GM19397 (cell line): ENCODE data around the gene PRR16.

Source experiments
- ATAC-seq: cut with Tn5 transposase; IDR thresholded peaks from one replicate; pipeline ENCODE4 v1.9.1; 2021; ENCODE audit warnings: mild to moderate bottlenecking, moderate library complexity; ENCODE audit not compliant: unreplicated experiment

The PRR16 gene

DNA sequence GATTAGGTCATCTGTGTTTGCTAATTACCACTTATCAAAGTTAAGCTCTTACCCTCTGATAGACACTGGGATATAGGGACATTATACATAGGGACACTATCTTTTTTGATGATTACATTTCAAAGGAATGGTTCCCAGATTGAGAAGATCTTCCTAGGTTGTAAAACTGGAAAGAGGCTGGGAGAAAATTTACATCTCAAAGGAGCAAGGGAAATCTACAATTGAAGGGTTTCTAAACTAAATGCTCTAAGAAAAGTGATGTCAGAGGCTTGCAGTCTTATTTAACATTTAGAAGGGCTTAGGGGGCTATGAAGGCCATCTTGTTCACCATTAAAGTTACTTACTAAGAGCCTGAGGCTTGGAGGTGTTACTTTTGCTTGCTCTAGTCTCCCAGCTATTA, 242.8 kb downstream of the PRR16 start:
- no peak for ATAC-seq

DNA sequence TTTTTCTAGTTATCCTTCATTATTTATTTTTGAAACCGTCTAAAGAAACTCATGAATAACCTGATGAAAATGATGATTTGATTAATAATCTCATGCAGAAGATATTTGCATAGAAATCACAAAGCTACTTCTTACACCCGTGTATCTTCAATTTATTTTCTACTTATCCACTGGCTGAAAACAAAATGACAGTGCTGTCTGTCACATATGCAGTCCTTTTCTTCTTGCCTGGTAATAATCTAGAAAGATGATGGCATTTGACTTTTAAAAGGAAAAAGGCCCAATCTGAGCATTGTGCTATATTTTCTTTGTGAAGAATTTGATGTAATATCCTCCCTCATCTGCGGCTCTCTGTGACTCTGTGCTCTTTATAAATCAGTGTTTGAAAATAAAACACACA, 253.3 kb downstream of the PRR16 start:
- no peak for ATAC-seq

DNA sequence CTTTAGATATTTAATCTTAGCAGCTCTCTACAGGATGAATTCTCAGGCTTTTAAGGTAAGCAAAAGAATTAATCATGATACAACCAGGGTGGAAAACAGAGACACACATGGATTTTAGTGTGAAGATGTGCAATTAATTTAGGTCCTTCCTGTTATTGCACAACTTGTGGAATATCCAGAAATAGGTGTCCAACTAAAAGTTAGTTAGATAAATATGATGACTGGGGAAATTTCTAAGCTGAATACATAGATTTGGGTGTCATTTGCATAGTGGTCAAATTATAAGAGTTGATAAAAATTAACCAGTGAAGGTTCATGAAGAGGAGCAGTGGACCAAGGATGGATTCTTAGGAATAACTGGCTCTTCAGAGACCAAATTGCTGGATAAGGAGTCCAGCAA, 266.1 kb downstream of the PRR16 start:
- ATAC-seq: no peak

DNA sequence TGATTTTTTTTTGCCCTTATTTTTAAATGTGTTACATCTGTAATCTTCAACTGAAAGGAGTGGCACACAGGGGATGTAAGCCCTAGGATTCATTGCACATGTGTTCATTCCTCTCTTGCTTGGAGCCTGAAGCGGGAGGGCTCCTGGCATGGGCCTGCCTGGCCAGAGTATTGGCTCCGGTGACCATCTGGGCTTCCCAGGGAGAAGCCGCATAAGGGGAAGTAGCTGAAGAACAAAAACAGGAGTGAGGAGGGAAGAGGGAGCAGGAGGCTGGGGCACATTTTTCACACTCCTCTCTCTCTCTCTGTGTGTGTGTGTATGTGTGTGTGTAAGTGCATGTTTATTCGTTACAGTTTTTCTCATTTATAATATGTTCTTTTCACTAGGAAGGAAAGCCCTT, 269.9 kb downstream of the PRR16 start:
- no peak for ATAC-seq

DNA sequence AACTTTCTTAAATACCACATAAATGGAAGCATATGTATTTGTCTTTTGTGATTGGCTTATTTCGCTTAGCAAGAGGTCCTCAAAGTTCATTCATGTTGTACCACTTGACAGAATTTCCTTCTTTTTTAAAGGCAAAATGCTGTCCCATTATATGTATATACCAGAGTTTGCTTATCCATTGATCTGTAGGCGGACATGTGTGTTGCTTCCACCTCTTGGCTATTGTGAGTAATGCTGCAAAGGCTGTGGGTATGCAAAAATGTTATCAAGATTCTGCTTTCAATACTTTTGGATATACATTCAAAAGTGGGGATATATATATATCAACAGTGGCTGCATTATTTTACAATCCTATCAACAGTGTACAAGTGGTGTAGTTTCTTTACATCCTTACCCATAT, 271.0 kb downstream of the PRR16 start:
- ATAC-seq: no peak
